CD4-positive, alpha-beta T cell (primary cell): ENCODE measurements around the gene E2F2. TPM values are rescaled to one million over a fixed set of nuclear protein-coding genes. Genes with fewer than 3 reads are reported as not detected.

Experiments used
- ATAC-seq: fragments of 200-7000 bp; cut with Tn5 transposase; one replicate; pipeline ENCODE4 v1.10.0; 2022; ENCODE audit warnings: mild to moderate bottlenecking; ENCODE audit not compliant: poor library complexity
- CTCF ChIA-PET: fragments of 350-600 bp; sonication (Branson Sonifier 250); formaldehyde crosslinking; loops from one replicate; lab custom pipeline; 2021; ENCODE audit warnings: antibody characterized with exemption, inconsistent platforms; lab: Charles Lee
- POLR2A ChIA-PET: fragments of 350-600 bp; sonication (Branson Sonifier 250); formaldehyde crosslinking; loops from one replicate; lab custom pipeline; 2021; ENCODE audit warnings: antibody characterized with exemption, inconsistent platforms; lab: Charles Lee
- DNase-seq, 14 experiments: peaks; one replicate each; pipeline ENCODE4 v3.0.0-alpha.2; 2013 to 2020; ENCODE audit warnings: mixed read lengths in 2 of 14
- H3K27ac ChIP-seq, 2 donors: one replicate each; pipeline versions ENCODE4 v1.5.1 to v1.7.0; 2013; ENCODE audit warnings: low read length in 2 of 2, low read depth in 1 of 2, mild to moderate bottlenecking in 1 of 2
- H3K27me3 ChIP-seq, 2 experiments: 1 replicate in 1 of 2; 2 replicates in 1 of 2; pipeline versions ENCODE4 v1.6.1 to v1.7.0; 2013; ENCODE audit warnings: low read length in 2 of 2, control low read depth in 1 of 2, mild to moderate bottlenecking in 1 of 2, moderate library complexity in 1 of 2; ENCODE audit not compliant: insufficient read depth in 2 of 2, control insufficient read depth in 1 of 2
- H3K36me3 ChIP-seq: one replicate; pipeline ENCODE4 v1.6.1; 2013; ENCODE audit warnings: low read length, control low read depth; ENCODE audit not compliant: insufficient read depth
- H3K4me1 ChIP-seq: one replicate; pipeline ENCODE4 v1.6.1; 2013; ENCODE audit warnings: low read length, control low read depth; ENCODE audit not compliant: insufficient read depth
- H3K4me3 ChIP-seq: one replicate; pipeline ENCODE4 v1.5.1; 2013; ENCODE audit warnings: mild to moderate bottlenecking, low read length, moderate library complexity
- H3K9me3 ChIP-seq, 2 experiments: 1 replicate in 1 of 2; 2 replicates in 1 of 2; pipeline versions ENCODE4 v1.6.1 to v1.7.0; 2013; ENCODE audit warnings: low read length in 2 of 2, mild to moderate bottlenecking in 2 of 2, control low read depth in 1 of 2, moderate library complexity in 1 of 2; ENCODE audit not compliant: control insufficient read depth in 1 of 2, insufficient read depth in 1 of 2
- H3K27ac Mint-ChIP-seq: one replicate; pipeline ENCODE4 v1.8.0; 2020; ENCODE audit warnings: mixed read lengths
- H3K27me3 Mint-ChIP-seq: one replicate; pipeline ENCODE4 v1.8.0; 2021; ENCODE audit warnings: mixed read lengths
- H3K36me3 Mint-ChIP-seq: one replicate; pipeline ENCODE4 v1.8.0; 2021; ENCODE audit warnings: low read depth, mixed read lengths
- H3K4me1 Mint-ChIP-seq: one replicate; pipeline ENCODE4 v1.8.0; 2021; ENCODE audit warnings: low read depth, mixed read lengths
- H3K4me3 Mint-ChIP-seq: one replicate; pipeline ENCODE4 v1.8.0; 2020; ENCODE audit warnings: mild to moderate bottlenecking, mixed read lengths
- H3K9me3 Mint-ChIP-seq: one replicate; pipeline ENCODE4 v1.8.0; 2020; ENCODE audit warnings: mixed read lengths
- intact Hi-C, 2 experiments: fragments of 100-400 bp; cut with DNase I in 1 of 2; cut with micrococcal nuclease in 1 of 2; formaldehyde crosslinking; loops; one replicate each; pipeline versions ENCODE4 v1.15.1 to v1.9.0; 2023 to 2025; cut with DNase I, micrococcal nuclease
- total RNA-seq, 174 experiments: library from RNA in 2 of 174; stranded (reverse) in 2 of 174; gene quantifications; one replicate each; pipeline ENCODE4 v1.2.3 and lab custom pipeline; 2021 to 2026
- TF ChIP-seq, protein P1 (sequence below): fragments of 200-600 bp; IDR thresholded peaks from one replicate; pipeline ENCODE4 v1.8.0; 2022; ENCODE audit warnings: antibody characterized with exemption, mild to moderate bottlenecking

E2F2 gene
- total RNA-seq, 2 experiments from 2014 or later: 0.50 to 0.69 TPM

DNA sequence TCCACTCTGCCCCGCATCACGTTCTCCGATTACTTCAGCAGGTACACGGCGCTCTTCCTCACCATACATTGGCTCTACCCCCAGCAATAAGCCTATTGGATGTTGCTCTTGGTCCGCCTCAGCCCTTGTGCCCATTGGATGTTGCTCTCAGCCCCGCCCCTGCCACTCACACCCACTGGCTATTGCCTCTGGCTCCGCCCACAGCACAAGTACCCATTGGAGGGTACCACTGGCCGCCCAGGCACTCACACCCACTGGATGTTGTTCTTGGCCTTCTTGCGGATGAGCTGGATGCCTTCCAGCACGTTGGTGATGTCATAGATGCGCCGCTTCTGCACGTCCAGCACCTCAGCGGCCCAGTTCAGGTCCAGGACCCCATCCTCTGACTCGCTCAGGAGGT, 9.4 kb downstream of the E2F2 start:
- H3K27me3 ChIP-seq: no peaks in the 10 kb centered on the region
- Mint-ChIP-seq H3K27me3 (no peaks in the 10 kb centered on the region), H3K27ac (no peak overlapping the region), H3K9me3 (no peaks in the 10 kb centered on the region), H3K36me3 (peaks cover 5% of the 10 kb centered on the region), H3K4me3 (no peak overlapping the region), H3K4me1 (peaks cover 40% of the 10 kb centered on the region)
- no peaks in the 10 kb centered on the region for H3K9me3 ChIP-seq
- ATAC-seq: no peak
- CTCF ChIA-PET: no interaction called here
- H3K36me3 ChIP-seq: peaks cover 3% of the 10 kb centered on the region
- TF ChIP-seq, protein P1, sequence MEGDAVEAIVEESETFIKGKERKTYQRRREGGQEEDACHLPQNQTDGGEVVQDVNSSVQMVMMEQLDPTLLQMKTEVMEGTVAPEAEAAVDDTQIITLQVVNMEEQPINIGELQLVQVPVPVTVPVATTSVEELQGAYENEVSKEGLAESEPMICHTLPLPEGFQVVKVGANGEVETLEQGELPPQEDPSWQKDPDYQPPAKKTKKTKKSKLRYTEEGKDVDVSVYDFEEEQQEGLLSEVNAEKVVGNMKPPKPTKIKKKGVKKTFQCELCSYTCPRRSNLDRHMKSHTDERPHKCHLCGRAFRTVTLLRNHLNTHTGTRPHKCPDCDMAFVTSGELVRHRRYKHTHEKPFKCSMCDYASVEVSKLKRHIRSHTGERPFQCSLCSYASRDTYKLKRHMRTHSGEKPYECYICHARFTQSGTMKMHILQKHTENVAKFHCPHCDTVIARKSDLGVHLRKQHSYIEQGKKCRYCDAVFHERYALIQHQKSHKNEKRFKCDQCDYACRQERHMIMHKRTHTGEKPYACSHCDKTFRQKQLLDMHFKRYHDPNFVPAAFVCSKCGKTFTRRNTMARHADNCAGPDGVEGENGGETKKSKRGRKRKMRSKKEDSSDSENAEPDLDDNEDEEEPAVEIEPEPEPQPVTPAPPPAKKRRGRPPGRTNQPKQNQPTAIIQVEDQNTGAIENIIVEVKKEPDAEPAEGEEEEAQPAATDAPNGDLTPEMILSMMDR: no peak
- peaks cover 32% of the 10 kb centered on the region for H3K4me1 ChIP-seq
- H3K27ac ChIP-seq: no peak overlapping the region
- POLR2A ChIA-PET: no interaction called here
- H3K4me3 ChIP-seq: no peak overlapping the region
- DNase-seq: no peak
- intact Hi-C loops: no loop called here

GRCh38 chr1:23517581-23517980, 13.5 kb downstream of the E2F2 start:
- Histone ChIP-seq H3K36me3 (peaks cover 5% of the 10 kb centered on the region), H3K4me3 (no peak overlapping the region), H3K4me1 (no peaks in the 10 kb centered on the region), H3K9me3 (no peaks in the 10 kb centered on the region), H3K27ac (no peak overlapping the region), H3K27me3 (no peaks in the 10 kb centered on the region)
- peaks cover 5% of the 10 kb centered on the region for H3K36me3 Mint-ChIP-seq
- CTCF ChIA-PET: interaction anchor here (3.3 kb wide), 1 partner anchor 20 kb away, joined by 13 read pairs; no protein-coding TSS in a partner anchor
- no peaks in the 10 kb centered on the region for H3K9me3 Mint-ChIP-seq
- H3K4me1 Mint-ChIP-seq: peaks cover 5% of the 10 kb centered on the region
- H3K27me3 Mint-ChIP-seq: no peaks in the 10 kb centered on the region
- H3K27ac Mint-ChIP-seq: no peak overlapping the region
- no peak for DNase-seq
- POLR2A ChIA-PET: no interaction called here
- intact Hi-C loops: no loop called here
- TF ChIP-seq, protein P1: no peak
- no peak for ATAC-seq
- H3K4me3 Mint-ChIP-seq: no peak overlapping the region

- H3K27ac Mint-ChIP-seq: no peak overlapping the region
- no peak for ATAC-seq
- no peaks in the 10 kb centered on the region for H3K27me3 Mint-ChIP-seq
- no peak overlapping the region for H3K4me3 Mint-ChIP-seq
- Histone ChIP-seq H3K36me3 (peaks cover 5% of the 10 kb centered on the region), H3K27ac (no peak overlapping the region), H3K9me3 (no peaks in the 10 kb centered on the region), H3K27me3 (no peaks in the 10 kb centered on the region), H3K4me3 (no peak overlapping the region), H3K4me1 (no peaks in the 10 kb centered on the region)
- CTCF ChIA-PET: interaction anchor here (1.0 to 3.3 kb wide), 3 partner anchors 19 to 121 kb away, joined by 3 to 13 read pairs (median 3); no protein-coding TSS in a partner anchor
- DNase-seq: no peak
- peaks cover 5% of the 10 kb centered on the region for H3K36me3 Mint-ChIP-seq
- H3K9me3 Mint-ChIP-seq: no peaks in the 10 kb centered on the region
- TF ChIP-seq, protein P1: no peak
- POLR2A ChIA-PET: interaction anchor here (1.6 kb wide), 1 partner anchor 9 kb away, joined by 4 read pairs; no protein-coding TSS in a partner anchor
- intact Hi-C loops: no loop called here
- no peaks in the 10 kb centered on the region for H3K4me1 Mint-ChIP-seq
These were observed 15.1 kb downstream of the E2F2 start for GRCh38 chr1:23515905-23516304.
